ENCODE data around the gene MBD4. TPM values are rescaled to one million over a fixed set of nuclear protein-coding genes. Genes with fewer than 3 reads are reported as not detected.
"Not testable (repeated sequence)": the region's sequence is repeated elsewhere in the genome, so short reads cannot be mapped to it uniquely, and the experiment has no call there.

The MBD4 gene
- total and polyA plus RNA-seq, 10 of the 15 experiments (the other 5 are each of a cell fraction or from before 2014, with no cell fraction given): 17.7 to 59.0 (median 49.0) TPM

DNA sequence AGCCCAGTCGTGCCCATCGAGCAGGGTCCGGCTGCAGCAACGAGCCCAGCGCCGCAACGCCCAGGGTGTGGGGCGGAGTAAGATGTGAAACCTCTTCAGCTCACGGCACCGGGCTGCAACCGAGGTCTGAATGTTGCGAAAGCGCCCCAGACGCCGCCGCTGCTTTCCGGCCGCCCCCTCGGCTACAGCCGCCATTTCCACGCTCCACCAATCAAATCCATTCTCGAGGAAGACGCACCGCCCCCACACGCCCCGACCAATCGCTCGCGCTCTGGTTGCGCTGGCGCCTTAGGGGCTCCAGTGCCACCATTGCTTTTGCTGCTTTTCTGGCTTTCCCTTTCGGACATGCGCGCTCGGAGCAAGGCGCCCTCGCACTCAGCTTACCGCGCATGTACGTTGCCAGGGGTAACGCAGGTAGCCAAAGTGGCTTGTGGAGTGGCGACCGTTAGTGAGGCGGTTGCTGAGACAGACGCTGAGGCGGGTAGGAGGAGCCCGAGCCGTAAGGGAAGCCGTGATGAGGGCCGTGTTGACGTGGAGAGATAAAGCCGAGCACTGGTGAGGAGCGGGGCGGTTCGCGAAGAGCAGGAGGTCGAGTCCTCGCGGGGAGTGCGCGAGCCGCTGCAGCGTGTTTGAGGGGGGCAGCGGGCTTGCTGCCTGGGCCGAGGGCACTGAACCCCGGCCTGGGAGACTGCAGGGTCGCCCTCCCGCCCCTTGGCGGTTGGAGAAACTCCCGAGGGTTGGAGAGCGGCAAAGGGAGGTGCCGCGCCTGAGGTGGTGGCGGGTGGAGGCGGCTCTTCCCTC, at the start of gene MBD4, which contains the start of gene IFT122 (continued):
- TF ChIP-seq, protein P1, sequence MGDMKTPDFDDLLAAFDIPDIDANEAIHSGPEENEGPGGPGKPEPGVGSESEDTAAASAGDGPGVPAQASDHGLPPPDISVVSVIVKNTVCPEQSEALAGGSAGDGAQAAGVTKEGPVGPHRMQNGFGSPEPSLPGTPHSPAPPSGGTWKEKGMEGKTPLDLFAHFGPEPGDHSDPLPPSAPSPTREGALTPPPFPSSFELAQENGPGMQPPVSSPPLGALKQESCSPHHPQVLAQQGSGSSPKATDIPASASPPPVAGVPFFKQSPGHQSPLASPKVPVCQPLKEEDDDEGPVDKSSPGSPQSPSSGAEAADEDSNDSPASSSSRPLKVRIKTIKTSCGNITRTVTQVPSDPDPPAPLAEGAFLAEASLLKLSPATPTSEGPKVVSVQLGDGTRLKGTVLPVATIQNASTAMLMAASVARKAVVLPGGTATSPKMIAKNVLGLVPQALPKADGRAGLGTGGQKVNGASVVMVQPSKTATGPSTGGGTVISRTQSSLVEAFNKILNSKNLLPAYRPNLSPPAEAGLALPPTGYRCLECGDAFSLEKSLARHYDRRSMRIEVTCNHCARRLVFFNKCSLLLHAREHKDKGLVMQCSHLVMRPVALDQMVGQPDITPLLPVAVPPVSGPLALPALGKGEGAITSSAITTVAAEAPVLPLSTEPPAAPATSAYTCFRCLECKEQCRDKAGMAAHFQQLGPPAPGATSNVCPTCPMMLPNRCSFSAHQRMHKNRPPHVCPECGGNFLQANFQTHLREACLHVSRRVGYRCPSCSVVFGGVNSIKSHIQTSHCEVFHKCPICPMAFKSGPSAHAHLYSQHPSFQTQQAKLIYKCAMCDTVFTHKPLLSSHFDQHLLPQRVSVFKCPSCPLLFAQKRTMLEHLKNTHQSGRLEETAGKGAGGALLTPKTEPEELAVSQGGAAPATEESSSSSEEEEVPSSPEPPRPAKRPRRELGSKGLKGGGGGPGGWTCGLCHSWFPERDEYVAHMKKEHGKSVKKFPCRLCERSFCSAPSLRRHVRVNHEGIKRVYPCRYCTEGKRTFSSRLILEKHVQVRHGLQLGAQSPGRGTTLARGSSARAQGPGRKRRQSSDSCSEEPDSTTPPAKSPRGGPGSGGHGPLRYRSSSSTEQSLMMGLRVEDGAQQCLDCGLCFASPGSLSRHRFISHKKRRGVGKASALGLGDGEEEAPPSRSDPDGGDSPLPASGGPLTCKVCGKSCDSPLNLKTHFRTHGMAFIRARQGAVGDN (IDR thresholded peaks at IDR 0.05): peak; percentile 78
- TF ChIP-seq ZSCAN29 (IDR thresholded peaks at IDR 0.05): no peak
- TF ChIP-seq, protein P2, sequence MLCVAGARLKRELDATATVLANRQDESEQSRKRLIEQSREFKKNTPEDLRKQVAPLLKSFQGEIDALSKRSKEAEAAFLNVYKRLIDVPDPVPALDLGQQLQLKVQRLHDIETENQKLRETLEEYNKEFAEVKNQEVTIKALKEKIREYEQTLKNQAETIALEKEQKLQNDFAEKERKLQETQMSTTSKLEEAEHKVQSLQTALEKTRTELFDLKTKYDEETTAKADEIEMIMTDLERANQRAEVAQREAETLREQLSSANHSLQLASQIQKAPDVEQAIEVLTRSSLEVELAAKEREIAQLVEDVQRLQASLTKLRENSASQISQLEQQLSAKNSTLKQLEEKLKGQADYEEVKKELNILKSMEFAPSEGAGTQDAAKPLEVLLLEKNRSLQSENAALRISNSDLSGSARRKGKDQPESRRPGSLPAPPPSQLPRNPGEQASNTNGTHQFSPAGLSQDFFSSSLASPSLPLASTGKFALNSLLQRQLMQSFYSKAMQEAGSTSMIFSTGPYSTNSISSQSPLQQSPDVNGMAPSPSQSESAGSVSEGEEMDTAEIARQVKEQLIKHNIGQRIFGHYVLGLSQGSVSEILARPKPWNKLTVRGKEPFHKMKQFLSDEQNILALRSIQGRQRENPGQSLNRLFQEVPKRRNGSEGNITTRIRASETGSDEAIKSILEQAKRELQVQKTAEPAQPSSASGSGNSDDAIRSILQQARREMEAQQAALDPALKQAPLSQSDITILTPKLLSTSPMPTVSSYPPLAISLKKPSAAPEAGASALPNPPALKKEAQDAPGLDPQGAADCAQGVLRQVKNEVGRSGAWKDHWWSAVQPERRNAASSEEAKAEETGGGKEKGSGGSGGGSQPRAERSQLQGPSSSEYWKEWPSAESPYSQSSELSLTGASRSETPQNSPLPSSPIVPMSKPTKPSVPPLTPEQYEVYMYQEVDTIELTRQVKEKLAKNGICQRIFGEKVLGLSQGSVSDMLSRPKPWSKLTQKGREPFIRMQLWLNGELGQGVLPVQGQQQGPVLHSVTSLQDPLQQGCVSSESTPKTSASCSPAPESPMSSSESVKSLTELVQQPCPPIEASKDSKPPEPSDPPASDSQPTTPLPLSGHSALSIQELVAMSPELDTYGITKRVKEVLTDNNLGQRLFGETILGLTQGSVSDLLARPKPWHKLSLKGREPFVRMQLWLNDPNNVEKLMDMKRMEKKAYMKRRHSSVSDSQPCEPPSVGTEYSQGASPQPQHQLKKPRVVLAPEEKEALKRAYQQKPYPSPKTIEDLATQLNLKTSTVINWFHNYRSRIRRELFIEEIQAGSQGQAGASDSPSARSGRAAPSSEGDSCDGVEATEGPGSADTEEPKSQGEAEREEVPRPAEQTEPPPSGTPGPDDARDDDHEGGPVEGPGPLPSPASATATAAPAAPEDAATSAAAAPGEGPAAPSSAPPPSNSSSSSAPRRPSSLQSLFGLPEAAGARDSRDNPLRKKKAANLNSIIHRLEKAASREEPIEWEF (IDR thresholded peaks at IDR 0.05; ENCODE audit: insufficient replicate concordance, low read depth, low read length): no peak
- TF ChIP-seq HDAC2 (IDR thresholded peaks at IDR 0.05): no peak
- peak; percentile 6; the same call in 1 of the 2 replicates for TF ChIP-seq PAX5 (IDR thresholded peaks at IDR 0.05; ENCODE audit: borderline replicate concordance, low read depth, low read length)

DNA sequence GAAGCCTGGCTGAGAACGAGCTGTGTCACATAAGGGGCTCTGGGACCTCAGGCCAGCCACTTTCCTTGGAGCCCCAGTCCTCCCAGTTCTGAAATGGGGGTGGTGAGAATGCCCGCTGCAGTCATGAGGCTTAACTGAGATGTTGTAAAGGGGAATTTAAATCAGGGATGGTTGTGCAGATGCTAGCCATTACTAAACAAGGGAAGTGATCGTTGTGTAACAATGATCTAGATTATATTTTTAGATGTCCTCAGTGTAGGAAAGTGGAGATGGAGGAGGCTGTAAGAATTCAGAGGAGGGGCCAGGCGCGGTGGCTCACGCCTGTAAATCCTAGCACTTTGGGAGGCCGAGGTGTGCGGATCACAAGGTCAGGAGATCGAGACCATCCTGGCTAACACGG, 49.5 kb upstream of the MBD4 start:
- H3K27ac ChIP-seq (ENCODE audit: control insufficient read depth, insufficient read depth); H3K9ac ChIP-seq (ENCODE audit: control insufficient read depth, insufficient read depth, low read length); POLR2A ChIA-PET; H3K4me2 ChIP-seq (ENCODE audit: control insufficient read depth, insufficient read depth); BruUV-seq (replicated peaks); in situ Hi-C loops (cut with MboI); H2AFZ ChIP-seq (ENCODE audit: control insufficient read depth, low read depth, low read length); H3K9me3 ChIP-seq (replicated peaks; ENCODE audit: control insufficient read depth, insufficient read depth, low read length); H3K4me3 ChIP-seq; FAIRE-seq; DNase-seq (ENCODE audit: low read depth, low spot score); H3K27me3 ChIP-seq (replicated peaks in 1 of 2; ENCODE audit: control insufficient read depth in 2 of 2, insufficient read depth in 2 of 2, low read length in 1 of 2); ATAC-seq; H4K20me1 ChIP-seq (ENCODE audit: control insufficient read depth, insufficient read depth); H3K79me2 ChIP-seq (ENCODE audit: control insufficient read depth, insufficient read depth, low read length); intact Hi-C loops (cut with micrococcal nuclease; ENCODE audit: unreplicated experiment); H3K36me3 ChIP-seq (ENCODE audit: control insufficient read depth in 2 of 2, insufficient read depth in 2 of 2, low read length in 1 of 2): not testable (repeated sequence)
- SMC1A ChIA-PET (ENCODE audit: uncharacterized antibody, unreplicated experiment): interaction anchor here (1.4 to 2.2 kb wide), 4 partner anchors 9 to 335 kb away, joined by 4 to 18 read pairs (median 7); no protein-coding TSS in a partner anchor
- WGBS (ENCODE audit: insufficient coverage, insufficient replicate concordance, low lambda C conversion rate, missing lambda C conversion rate): 77% methylated on average over 9 of the region's 10 CpGs
- CTCF ChIA-PET: interaction anchor here (1.1 to 2.3 kb wide), 9 partner anchors 9 to 445 kb away, joined by 4 to 30 read pairs (median 11); no protein-coding TSS in a partner anchor
- RAD21 ChIA-PET (ENCODE audit: unreplicated experiment): interaction anchor here (2.0 to 2.6 kb wide), 3 partner anchors 64 to 139 kb away, joined by 8 to 25 read pairs (median 12); no protein-coding TSS in a partner anchor
- H3K4me1 ChIP-seq (ENCODE audit: control insufficient read depth, insufficient read depth, low read length): peaks cover 15% of the 10 kb centered on the region

Data from GM12878 (cell line).